CD4-positive, alpha-beta T cell (primary cell): ENCODE results near the gene SH2D7. TPM values are rescaled to one million over a fixed set of nuclear protein-coding genes. Genes with fewer than 3 reads are reported as not detected.

Source experiments
- ATAC-seq: fragments of 200-7000 bp; cut with Tn5 transposase; one replicate; pipeline ENCODE4 v1.10.0; 2022; ENCODE audit warnings: mild to moderate bottlenecking; ENCODE audit not compliant: poor library complexity
- CTCF ChIA-PET: fragments of 350-600 bp; sonication (Branson Sonifier 250); formaldehyde crosslinking; loops from one replicate; lab custom pipeline; 2021; ENCODE audit warnings: antibody characterized with exemption, inconsistent platforms; lab: Charles Lee
- POLR2A ChIA-PET: fragments of 350-600 bp; sonication (Branson Sonifier 250); formaldehyde crosslinking; loops from one replicate; lab custom pipeline; 2021; ENCODE audit warnings: antibody characterized with exemption, inconsistent platforms; lab: Charles Lee
- DNase-seq, 14 experiments: peaks; one replicate each; pipeline ENCODE4 v3.0.0-alpha.2; 2013 to 2020; ENCODE audit warnings: mixed read lengths in 2 of 14
- H3K27ac ChIP-seq, 2 donors: one replicate each; pipeline versions ENCODE4 v1.5.1 to v1.7.0; 2013; ENCODE audit warnings: low read length in 2 of 2, low read depth in 1 of 2, mild to moderate bottlenecking in 1 of 2
- H3K27me3 ChIP-seq, 2 experiments: 1 replicate in 1 of 2; 2 replicates in 1 of 2; pipeline versions ENCODE4 v1.6.1 to v1.7.0; 2013; ENCODE audit warnings: low read length in 2 of 2, control low read depth in 1 of 2, mild to moderate bottlenecking in 1 of 2, moderate library complexity in 1 of 2; ENCODE audit not compliant: insufficient read depth in 2 of 2, control insufficient read depth in 1 of 2
- H3K36me3 ChIP-seq: one replicate; pipeline ENCODE4 v1.6.1; 2013; ENCODE audit warnings: low read length, control low read depth; ENCODE audit not compliant: insufficient read depth
- H3K4me1 ChIP-seq: one replicate; pipeline ENCODE4 v1.6.1; 2013; ENCODE audit warnings: low read length, control low read depth; ENCODE audit not compliant: insufficient read depth
- H3K4me3 ChIP-seq: one replicate; pipeline ENCODE4 v1.5.1; 2013; ENCODE audit warnings: mild to moderate bottlenecking, low read length, moderate library complexity
- H3K9me3 ChIP-seq, 2 experiments: 1 replicate in 1 of 2; 2 replicates in 1 of 2; pipeline versions ENCODE4 v1.6.1 to v1.7.0; 2013; ENCODE audit warnings: low read length in 2 of 2, mild to moderate bottlenecking in 2 of 2, control low read depth in 1 of 2, moderate library complexity in 1 of 2; ENCODE audit not compliant: control insufficient read depth in 1 of 2, insufficient read depth in 1 of 2
- H3K27ac Mint-ChIP-seq: one replicate; pipeline ENCODE4 v1.8.0; 2020; ENCODE audit warnings: mixed read lengths
- H3K27me3 Mint-ChIP-seq: one replicate; pipeline ENCODE4 v1.8.0; 2021; ENCODE audit warnings: mixed read lengths
- H3K36me3 Mint-ChIP-seq: one replicate; pipeline ENCODE4 v1.8.0; 2021; ENCODE audit warnings: low read depth, mixed read lengths
- H3K4me1 Mint-ChIP-seq: one replicate; pipeline ENCODE4 v1.8.0; 2021; ENCODE audit warnings: low read depth, mixed read lengths
- H3K4me3 Mint-ChIP-seq: one replicate; pipeline ENCODE4 v1.8.0; 2020; ENCODE audit warnings: mild to moderate bottlenecking, mixed read lengths
- H3K9me3 Mint-ChIP-seq: one replicate; pipeline ENCODE4 v1.8.0; 2020; ENCODE audit warnings: mixed read lengths
- intact Hi-C, 2 experiments: fragments of 100-400 bp; cut with DNase I in 1 of 2; cut with micrococcal nuclease in 1 of 2; formaldehyde crosslinking; loops; one replicate each; pipeline versions ENCODE4 v1.15.1 to v1.9.0; 2023 to 2025; cut with DNase I, micrococcal nuclease
- polyA plus RNA-seq, 2 donors: library from polyadenylated mRNA; unstranded; fragments of 120-200 nt; gene quantifications; one replicate each; pipeline ENCODE4 v1.2.1, GENCODE V29; 2013
- total RNA-seq, 174 experiments: library from RNA in 2 of 174; stranded (reverse) in 2 of 174; gene quantifications; one replicate each; pipeline ENCODE4 v1.2.3 and lab custom pipeline; 2021 to 2026
- TF ChIP-seq, protein P1 (sequence below): fragments of 200-600 bp; IDR thresholded peaks from one replicate; pipeline ENCODE4 v1.8.0; 2022; ENCODE audit warnings: antibody characterized with exemption, mild to moderate bottlenecking

Gene SH2D7
- total RNA-seq (not detected), total RNA-seq (lab: John Stamatoyannopoulos, UW) (0 to 0.26 (median 0) reads per million in 172 experiments)
- 0.05 TPM for polyA plus RNA-seq (2013, experiment 1 of 2)
- 0.03 TPM for polyA plus RNA-seq (2013, experiment 2 of 2)

DNA sequence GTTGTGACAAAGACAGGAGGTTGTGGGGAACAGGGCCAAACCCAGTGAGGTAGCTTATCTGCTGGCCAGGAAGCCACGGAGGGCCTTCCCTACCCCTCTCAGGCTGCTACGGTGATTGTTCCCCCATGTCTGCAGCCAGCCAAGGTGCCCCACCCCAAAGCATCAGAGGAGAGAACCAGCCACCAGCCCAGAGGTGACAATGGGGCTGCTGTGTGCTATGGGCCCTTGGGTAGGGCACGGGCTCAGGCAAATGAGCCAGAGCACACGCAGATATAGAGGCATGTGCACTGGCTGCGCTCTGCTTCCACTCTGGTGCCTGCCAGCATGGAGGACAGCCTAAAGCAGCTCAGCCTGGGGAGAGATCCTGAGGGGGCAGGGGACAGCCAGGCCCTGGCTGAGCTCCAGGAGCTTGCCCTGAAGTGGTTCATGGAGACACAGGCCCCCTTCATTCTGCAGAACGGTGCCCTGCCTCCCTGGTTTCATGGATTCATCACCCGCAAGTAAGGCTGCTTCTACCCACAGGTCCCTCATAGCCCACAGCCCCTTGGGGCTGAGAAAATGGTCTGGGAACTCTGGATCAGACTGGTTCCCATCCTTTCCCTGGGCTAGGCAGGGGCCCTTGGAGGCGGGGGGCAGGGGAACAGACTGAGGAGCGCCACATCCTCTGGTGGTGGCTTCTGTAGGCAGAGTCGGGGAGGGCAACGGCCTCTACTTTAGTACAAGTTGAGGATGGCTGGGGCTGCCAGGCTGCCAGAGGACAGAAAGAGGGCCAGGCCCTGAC lies at the start of gene SH2D7:
Gene SH2D7, plus strand, starts transcription at position 301 of the 781 bp plus-strand sequence. Its CDS starts 24 bp downstream, at position 325.
- no peak within 1 kb of the TSS for H3K4me3 Mint-ChIP-seq
- TF ChIP-seq, protein P1, sequence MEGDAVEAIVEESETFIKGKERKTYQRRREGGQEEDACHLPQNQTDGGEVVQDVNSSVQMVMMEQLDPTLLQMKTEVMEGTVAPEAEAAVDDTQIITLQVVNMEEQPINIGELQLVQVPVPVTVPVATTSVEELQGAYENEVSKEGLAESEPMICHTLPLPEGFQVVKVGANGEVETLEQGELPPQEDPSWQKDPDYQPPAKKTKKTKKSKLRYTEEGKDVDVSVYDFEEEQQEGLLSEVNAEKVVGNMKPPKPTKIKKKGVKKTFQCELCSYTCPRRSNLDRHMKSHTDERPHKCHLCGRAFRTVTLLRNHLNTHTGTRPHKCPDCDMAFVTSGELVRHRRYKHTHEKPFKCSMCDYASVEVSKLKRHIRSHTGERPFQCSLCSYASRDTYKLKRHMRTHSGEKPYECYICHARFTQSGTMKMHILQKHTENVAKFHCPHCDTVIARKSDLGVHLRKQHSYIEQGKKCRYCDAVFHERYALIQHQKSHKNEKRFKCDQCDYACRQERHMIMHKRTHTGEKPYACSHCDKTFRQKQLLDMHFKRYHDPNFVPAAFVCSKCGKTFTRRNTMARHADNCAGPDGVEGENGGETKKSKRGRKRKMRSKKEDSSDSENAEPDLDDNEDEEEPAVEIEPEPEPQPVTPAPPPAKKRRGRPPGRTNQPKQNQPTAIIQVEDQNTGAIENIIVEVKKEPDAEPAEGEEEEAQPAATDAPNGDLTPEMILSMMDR: no peak
- H3K9me3 Mint-ChIP-seq: no peaks in the 10 kb centered on the region
- H3K9me3 ChIP-seq: no peaks in the 10 kb centered on the region
- no peak within 1 kb of the TSS for H3K27ac Mint-ChIP-seq
- H3K27me3 Mint-ChIP-seq: no peaks in the 10 kb centered on the region
- H3K4me1 Mint-ChIP-seq: no peaks in the 10 kb centered on the region
- intact Hi-C loops: no loop called here
- H3K36me3 Mint-ChIP-seq: no peaks in the 10 kb centered on the region
- H3K27ac ChIP-seq: no peak within 1 kb of the TSS
- no peak within 1 kb of the TSS for H3K4me3 ChIP-seq
- no peaks in the 10 kb centered on the region for H3K27me3 ChIP-seq
- DNase-seq (no peak), ATAC-seq (no peak)
- H3K4me1 ChIP-seq: no peaks in the 10 kb centered on the region
- no peaks in the 10 kb centered on the region for H3K36me3 ChIP-seq
- ChIA-PET CTCF (interaction anchor here (1.7 kb wide), 1 partner anchor 16 kb away, joined by 5 read pairs; no protein-coding TSS in a partner anchor), POLR2A (no interaction called here)

DNA sequence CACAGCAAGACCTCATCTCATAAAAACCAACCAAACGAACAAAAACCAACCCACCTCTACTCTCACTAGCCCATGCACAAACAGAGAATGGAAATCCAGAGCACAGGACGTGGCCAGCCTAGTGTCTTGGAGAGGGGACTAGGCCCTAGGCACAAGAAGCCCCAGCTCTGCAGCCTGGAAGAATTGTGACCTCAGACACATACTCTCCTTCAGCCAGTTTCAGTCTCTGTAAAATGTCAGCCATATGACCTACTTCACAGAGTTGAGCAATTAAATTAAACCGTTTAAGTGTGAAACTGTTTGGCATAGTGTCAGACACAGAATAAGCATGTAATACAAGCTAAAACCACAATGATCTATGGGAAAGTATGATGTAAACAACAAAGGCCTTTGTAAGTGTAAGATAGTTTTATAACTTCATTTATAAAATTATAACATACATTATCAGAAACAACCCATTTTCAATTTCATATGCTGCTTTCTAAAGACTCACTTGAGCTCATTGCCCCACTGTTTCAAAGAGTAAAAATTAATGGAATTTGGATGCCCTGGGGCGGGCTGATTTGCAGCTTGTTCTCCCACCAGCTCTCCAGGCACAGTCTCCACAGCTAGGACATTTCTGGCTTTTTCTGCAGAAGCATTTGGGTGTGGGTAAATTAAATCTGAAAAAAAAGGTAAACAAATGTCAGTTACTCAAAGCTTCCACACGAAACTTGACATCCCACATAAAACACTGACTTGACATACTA lies 47.8 kb upstream of the SH2D7 start:
- ATAC-seq: peak; percentile 41
- H3K27ac Mint-ChIP-seq: peak overlapping the region; percentile 84
- TF ChIP-seq, protein P1: no peak
- no peak overlapping the region for H3K4me3 ChIP-seq
- no peaks in the 10 kb centered on the region for H3K27me3 ChIP-seq
- peaks cover 93% of the 10 kb centered on the region for H3K4me1 Mint-ChIP-seq
- H3K4me3 Mint-ChIP-seq: peak overlapping the region; percentile 69
- H3K27ac ChIP-seq: peak overlapping the region in 1 of 2 donors; percentile 78
- H3K4me1 ChIP-seq: peaks cover 87% of the 10 kb centered on the region
- intact Hi-C loops: no loop called here
- no peaks in the 10 kb centered on the region for H3K27me3 Mint-ChIP-seq
- DNase-seq: peak in 3 of 14 experiments; percentile 63 to 69 (median 67)
- H3K9me3 ChIP-seq: no peaks in the 10 kb centered on the region
- H3K36me3 Mint-ChIP-seq: peaks cover 49% of the 10 kb centered on the region
- peaks cover 29% of the 10 kb centered on the region for H3K36me3 ChIP-seq
- H3K9me3 Mint-ChIP-seq: no peaks in the 10 kb centered on the region
- ChIA-PET CTCF (interaction anchor here (0.7 to 3.0 kb wide), 6 partner anchors 10 to 64 kb away, joined by 3 to 10 read pairs (median 4); no protein-coding TSS in a partner anchor), POLR2A (interaction anchor here (0.6 to 3.2 kb wide), 5 partner anchors 9 to 687 kb away, joined by 3 to 22 read pairs (median 4); no protein-coding TSS in a partner anchor)

DNA sequence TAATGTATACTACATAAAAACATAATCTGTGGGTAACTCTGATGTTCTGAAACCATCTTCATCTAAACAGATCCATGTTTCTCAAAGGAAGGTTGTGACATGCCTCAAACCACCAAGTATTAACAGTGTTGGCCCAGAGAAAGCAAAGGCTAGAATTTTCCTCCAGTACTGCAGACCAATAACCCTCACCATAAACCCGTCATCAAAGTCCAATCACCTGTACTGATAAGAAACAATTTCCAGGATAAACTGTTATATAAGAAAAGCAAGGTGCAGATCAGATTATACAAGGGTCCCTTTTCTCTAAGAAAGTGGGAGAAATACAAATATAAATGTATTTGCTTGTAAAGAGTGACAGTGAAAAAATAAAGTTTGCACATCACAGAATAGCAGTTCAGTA lies 47.2 kb upstream of the SH2D7 start:
- intact Hi-C loops: no loop called here
- peaks cover 87% of the 10 kb centered on the region for H3K4me1 ChIP-seq
- H3K4me1 Mint-ChIP-seq: peaks cover 93% of the 10 kb centered on the region
- H3K4me3 ChIP-seq: no peak overlapping the region
- H3K9me3 ChIP-seq: no peaks in the 10 kb centered on the region
- peak overlapping the region in 1 of 2 donors; percentile 78 for H3K27ac ChIP-seq
- H3K9me3 Mint-ChIP-seq: no peaks in the 10 kb centered on the region
- peaks cover 26% of the 10 kb centered on the region for H3K36me3 ChIP-seq
- peak overlapping the region; percentile 37 for H3K4me3 Mint-ChIP-seq
- H3K36me3 Mint-ChIP-seq: peaks cover 43% of the 10 kb centered on the region
- ChIA-PET CTCF (interaction anchor here (0.7 to 3.0 kb wide), 6 partner anchors 10 to 63 kb away, joined by 3 to 10 read pairs (median 4); no protein-coding TSS in a partner anchor), POLR2A (interaction anchor here (0.6 to 3.2 kb wide), 4 partner anchors 10 to 687 kb away, joined by 3 to 22 read pairs (median 4); no protein-coding TSS in a partner anchor)
- DNase-seq (no peak), ATAC-seq (no peak)
- H3K27me3 ChIP-seq: no peaks in the 10 kb centered on the region
- no peaks in the 10 kb centered on the region for H3K27me3 Mint-ChIP-seq
- TF ChIP-seq, protein P1: no peak
- H3K27ac Mint-ChIP-seq: peak overlapping the region; percentile 84
